Mesendoderm (in vitro differentiated cells): ENCODE measurements around the gene MAGOH.

Experiments
- DNase-seq: peaks from one replicate; pipeline ENCODE4 v3.0.0; 2013
- H2AK5ac ChIP-seq: 2 replicates; pipeline ENCODE4 v1.6.1; 2013; ENCODE audit warnings: low read length, inconsistent platforms
- H2BK120ac ChIP-seq: 2 replicates; pipeline ENCODE4 v1.6.1; 2013; ENCODE audit warnings: low read depth, mild to moderate bottlenecking, low read length, moderate library complexity, mixed read lengths
- H2BK15ac ChIP-seq: replicated peaks from 2 replicates; pipeline ENCODE4 v1.6.1; 2013; ENCODE audit warnings: low read depth, mild to moderate bottlenecking, moderate library complexity
- H2BK5ac ChIP-seq: 2 replicates; pipeline ENCODE4 v1.6.1; 2013; ENCODE audit warnings: low read length, inconsistent platforms
- H3K18ac ChIP-seq: 2 replicates; pipeline ENCODE4 v1.6.1; 2013; ENCODE audit warnings: mild to moderate bottlenecking, low read length, mixed read lengths
- H3K23ac ChIP-seq: one replicate; pipeline ENCODE4 v1.6.1; 2013; ENCODE audit warnings: low read length
- H3K27ac ChIP-seq: 2 replicates; pipeline ENCODE4 v1.5.1; 2013; ENCODE audit warnings: low read depth, mild to moderate bottlenecking, inconsistent platforms, low read length, moderate library complexity
- H3K27me3 ChIP-seq: 2 replicates; pipeline ENCODE4 v1.6.1; 2013; ENCODE audit warnings: low read length, control low read depth, mild to moderate bottlenecking, inconsistent platforms; ENCODE audit not compliant: insufficient read depth, poor library complexity
- H3K36me3 ChIP-seq: 2 replicates; pipeline ENCODE4 v1.6.1; 2013; ENCODE audit warnings: low read length, inconsistent platforms; ENCODE audit not compliant: control insufficient read depth, insufficient read depth
- H3K4ac ChIP-seq: one replicate; pipeline ENCODE4 v1.6.1; 2013; ENCODE audit warnings: low read depth, mild to moderate bottlenecking, low read length, moderate library complexity
- H3K4me1 ChIP-seq: 2 replicates; pipeline ENCODE4 v1.6.1; 2013; ENCODE audit warnings: low read depth, low read length, inconsistent platforms; ENCODE audit not compliant: control insufficient read depth
- H3K4me2 ChIP-seq: 2 replicates; pipeline ENCODE4 v1.6.1; 2013; ENCODE audit warnings: low read length
- H3K4me3 ChIP-seq: 2 replicates; pipeline ENCODE4 v1.5.1; 2013; ENCODE audit warnings: mild to moderate bottlenecking, low read length
- H3K56ac ChIP-seq: one replicate; pipeline ENCODE4 v1.6.1; 2013; ENCODE audit warnings: low read length
- H3K79me1 ChIP-seq: 2 replicates; pipeline ENCODE4 v1.6.1; 2013; ENCODE audit warnings: low read length, inconsistent platforms
- H3K79me2 ChIP-seq: 2 replicates; pipeline ENCODE4 v1.6.1; 2013; ENCODE audit warnings: mild to moderate bottlenecking, low read length; ENCODE audit not compliant: control insufficient read depth, insufficient read depth
- H3K9ac ChIP-seq: 2 replicates; pipeline ENCODE4 v1.6.1; 2013; ENCODE audit warnings: low read length, inconsistent platforms
- H4K5ac ChIP-seq: one replicate; pipeline ENCODE4 v1.6.1; 2013; ENCODE audit warnings: low read length
- H4K8ac ChIP-seq: one replicate; pipeline ENCODE4 v1.6.1; 2013; ENCODE audit warnings: low read depth, mild to moderate bottlenecking, control low read depth, low read length, moderate library complexity
- WGBS: extraction: QIAGEN DNeasy Blood & Tissue Kit; methylation state at CpG from one replicate; pipeline ENCODE4 v1.1.7; 2013; ENCODE audit warnings: low lambda C conversion rate, missing lambda C conversion rate; ENCODE audit not compliant: insufficient coverage; ENCODE audit errors: extremely low coverage; 5-methylcytosine and 5-hydroxymethylcytosine counted together

Gene MAGOH

DNA sequence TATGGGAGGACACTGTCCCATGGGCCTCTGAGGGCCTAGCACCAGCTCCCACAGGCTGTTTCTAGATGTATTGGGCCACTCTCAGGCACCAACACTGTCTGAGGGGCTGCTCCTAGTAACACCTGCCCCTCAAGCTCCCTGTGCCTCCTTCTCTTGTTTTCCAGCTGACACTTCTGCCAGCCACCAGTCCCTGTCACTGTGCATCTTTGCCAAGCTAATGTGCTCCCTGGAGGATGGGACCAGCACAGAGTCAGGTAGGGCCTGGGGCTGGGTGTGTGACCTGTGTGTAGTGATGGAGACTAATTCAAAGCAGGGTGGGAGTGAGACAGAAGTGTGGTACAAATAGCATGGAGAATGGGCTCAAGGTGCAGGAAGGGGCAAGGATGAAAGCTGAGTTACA is 29.4 kb upstream of the MAGOH start:
- H3K36me3 ChIP-seq: peaks cover 33% of the 10 kb centered on the region

DNA sequence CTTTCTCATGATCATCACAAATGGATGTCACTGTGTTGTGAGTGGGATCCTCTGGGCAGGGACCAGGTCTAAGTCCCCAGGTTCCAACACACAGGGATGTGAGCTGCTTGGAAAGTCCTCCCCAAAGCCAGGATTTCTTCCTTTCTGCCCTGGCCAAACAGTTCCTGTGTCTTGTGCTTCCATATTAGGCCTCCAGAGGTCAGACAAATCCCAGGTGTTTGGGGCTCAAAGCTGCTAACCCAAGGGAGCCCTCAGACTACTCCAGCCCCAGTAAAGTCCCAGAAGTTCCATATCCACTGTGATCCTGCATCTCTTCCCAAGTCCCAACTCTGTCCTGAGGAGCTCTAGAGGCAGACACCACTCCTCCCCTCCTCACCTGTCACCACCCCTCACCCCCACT is 27.7 kb upstream of the MAGOH start:
- Histone ChIP-seq H2BK15ac (no peak overlapping the region), H3K4me3 (no peak overlapping the region), H2BK5ac (no peak overlapping the region), H4K8ac (no peak overlapping the region), H3K4me1 (no peaks in the 10 kb centered on the region), H3K27me3 (no peaks in the 10 kb centered on the region), H4K5ac (no peak overlapping the region), H3K56ac (no peak overlapping the region), H3K79me1 (no peaks in the 10 kb centered on the region), H3K23ac (no peak overlapping the region), H3K9ac (no peak overlapping the region), H3K36me3 (peaks cover 47% of the 10 kb centered on the region), H2BK120ac (no peak overlapping the region), H2AK5ac (no peak overlapping the region), H3K79me2 (no peaks in the 10 kb centered on the region), H3K18ac (no peak overlapping the region), H3K4me2 (no peak overlapping the region), H3K4ac (no peak overlapping the region), H3K27ac (no peak overlapping the region)
- DNase-seq: peak; percentile 42

More for the DNA sequence above, 29.4 kb upstream of the MAGOH start:
- H4K5ac ChIP-seq: no peak overlapping the region
- no peak overlapping the region for H3K4ac ChIP-seq
- no peak overlapping the region for H4K8ac ChIP-seq
- H3K4me3 ChIP-seq: no peak overlapping the region
- no peak overlapping the region for H3K4me2 ChIP-seq
- no peak overlapping the region for H2BK15ac ChIP-seq
- no peak overlapping the region for H2BK5ac ChIP-seq
- no peak overlapping the region for H3K18ac ChIP-seq
- no peaks in the 10 kb centered on the region for H3K27me3 ChIP-seq
- no peak overlapping the region for H3K23ac ChIP-seq
- DNase-seq: no peak
- no peak overlapping the region for H3K56ac ChIP-seq
- H2AK5ac ChIP-seq: no peak overlapping the region
- no peak overlapping the region for H2BK120ac ChIP-seq
- no peaks in the 10 kb centered on the region for H3K4me1 ChIP-seq
- H3K9ac ChIP-seq: no peak overlapping the region
- H3K79me1 ChIP-seq: no peaks in the 10 kb centered on the region
- H3K79me2 ChIP-seq: no peaks in the 10 kb centered on the region
- H3K27ac ChIP-seq: no peak overlapping the region

DNA sequence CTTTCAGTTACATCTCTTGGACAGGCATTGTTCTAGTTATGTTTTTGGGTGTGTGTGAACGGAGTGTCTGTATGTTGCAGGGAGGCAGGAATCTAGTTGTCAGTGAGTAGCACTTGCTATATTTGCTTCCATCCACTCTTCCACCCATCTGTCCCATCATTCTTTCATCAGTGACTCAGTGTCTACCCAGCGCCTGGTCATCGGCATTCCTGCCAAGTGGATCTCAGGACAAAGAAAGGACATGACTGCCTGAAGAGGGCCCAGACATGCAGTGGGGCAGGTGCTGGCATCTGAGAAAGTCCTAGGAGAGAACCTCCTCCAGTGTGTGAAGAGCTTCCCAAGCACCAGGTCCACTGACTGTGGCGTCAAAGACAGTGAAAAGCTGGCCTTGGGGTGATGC is 27.3 kb upstream of the MAGOH start:
- Histone ChIP-seq H4K8ac (no peak overlapping the region), H3K56ac (no peak overlapping the region), H3K9ac (no peak overlapping the region), H3K23ac (no peak overlapping the region), H3K79me1 (no peaks in the 10 kb centered on the region), H2BK15ac (no peak overlapping the region), H3K4ac (no peak overlapping the region), H3K18ac (no peak overlapping the region), H2BK5ac (no peak overlapping the region), H3K4me1 (no peaks in the 10 kb centered on the region), H4K5ac (no peak overlapping the region), H3K4me2 (no peak overlapping the region), H2AK5ac (no peak overlapping the region), H3K36me3 (peaks cover 50% of the 10 kb centered on the region), H3K79me2 (no peaks in the 10 kb centered on the region), H2BK120ac (no peak overlapping the region), H3K27ac (no peak overlapping the region), H3K4me3 (no peak overlapping the region), H3K27me3 (no peaks in the 10 kb centered on the region)
- DNase-seq: no peak
- WGBS: no CpG with 5 or more reads among the region's 4 CpGs

DNA sequence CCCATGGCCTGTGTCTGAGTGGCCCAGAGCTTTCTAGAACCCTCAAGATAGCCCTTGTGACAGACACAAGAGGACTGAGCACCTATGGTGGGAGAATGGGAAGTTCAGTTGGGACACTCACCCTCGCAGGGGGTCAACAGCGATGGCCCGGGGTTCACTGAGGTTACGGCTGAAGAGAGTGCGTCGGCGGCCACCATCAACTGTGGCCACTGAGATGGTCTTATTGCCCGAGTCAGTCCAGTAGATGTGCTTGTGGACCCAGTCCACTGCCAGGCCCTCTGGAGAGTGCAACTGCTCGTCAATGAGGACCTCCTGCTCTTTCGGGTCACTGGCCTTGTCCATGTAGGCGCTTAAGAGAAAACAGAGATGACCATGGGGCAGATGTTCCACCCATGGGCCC is 25.7 kb upstream of the MAGOH start:
- Histone ChIP-seq H3K9ac (no peak overlapping the region), H3K27me3 (no peaks in the 10 kb centered on the region), H4K5ac (no peak overlapping the region), H2BK120ac (no peak overlapping the region), H3K23ac (no peak overlapping the region), H3K4me2 (no peak overlapping the region), H2BK15ac (no peak overlapping the region), H3K18ac (no peak overlapping the region), H2AK5ac (no peak overlapping the region), H3K4me1 (no peaks in the 10 kb centered on the region), H2BK5ac (no peak overlapping the region), H3K36me3 (peaks cover 51% of the 10 kb centered on the region), H3K79me2 (no peaks in the 10 kb centered on the region), H3K4me3 (no peak overlapping the region), H4K8ac (no peak overlapping the region), H3K79me1 (no peaks in the 10 kb centered on the region), H3K27ac (no peak overlapping the region), H3K4ac (no peak overlapping the region), H3K56ac (no peak overlapping the region)
- DNase-seq: no peak
- no CpG with 5 or more reads among the region's 11 CpGs for WGBS

DNA sequence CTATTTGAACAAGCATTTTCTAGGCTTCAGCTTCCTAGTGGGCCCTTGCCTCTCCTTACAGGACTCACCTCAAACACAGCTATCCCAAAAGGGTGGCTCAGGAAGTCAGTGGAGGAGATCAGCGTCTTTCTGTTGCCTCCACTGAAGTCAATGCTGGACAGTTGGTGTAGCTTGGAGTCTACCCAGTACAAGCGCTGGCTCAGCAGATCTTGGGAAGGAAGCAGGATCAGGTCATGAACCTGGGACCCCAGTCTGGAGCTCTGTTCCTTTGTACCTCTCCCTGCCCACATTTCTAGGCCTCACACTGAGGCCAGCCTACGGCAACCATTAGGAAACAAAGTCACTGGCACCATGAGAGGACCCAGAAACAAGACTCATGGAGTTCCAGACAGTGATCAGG is 23.7 kb upstream of the MAGOH start:
- H3K56ac ChIP-seq: no peak overlapping the region
- no peak overlapping the region for H2BK120ac ChIP-seq
- peaks cover 54% of the 10 kb centered on the region for H3K36me3 ChIP-seq
- no peak overlapping the region for H2BK5ac ChIP-seq
- H4K8ac ChIP-seq: no peak overlapping the region
- no peak overlapping the region for H3K4me2 ChIP-seq
- no peak overlapping the region for H3K18ac ChIP-seq
- no peaks in the 10 kb centered on the region for H3K4me1 ChIP-seq
- H2BK15ac ChIP-seq: no peak overlapping the region
- H4K5ac ChIP-seq: no peak overlapping the region
- H3K79me2 ChIP-seq: no peaks in the 10 kb centered on the region
- H2AK5ac ChIP-seq: no peak overlapping the region
- DNase-seq: no peak
- H3K4me3 ChIP-seq: no peak overlapping the region
- H3K4ac ChIP-seq: no peak overlapping the region
- H3K79me1 ChIP-seq: no peaks in the 10 kb centered on the region
- no peaks in the 10 kb centered on the region for H3K27me3 ChIP-seq
- WGBS: no CpG with 5 or more reads among the region's 3 CpGs
- no peak overlapping the region for H3K27ac ChIP-seq
- no peak overlapping the region for H3K9ac ChIP-seq
- no peak overlapping the region for H3K23ac ChIP-seq

DNA sequence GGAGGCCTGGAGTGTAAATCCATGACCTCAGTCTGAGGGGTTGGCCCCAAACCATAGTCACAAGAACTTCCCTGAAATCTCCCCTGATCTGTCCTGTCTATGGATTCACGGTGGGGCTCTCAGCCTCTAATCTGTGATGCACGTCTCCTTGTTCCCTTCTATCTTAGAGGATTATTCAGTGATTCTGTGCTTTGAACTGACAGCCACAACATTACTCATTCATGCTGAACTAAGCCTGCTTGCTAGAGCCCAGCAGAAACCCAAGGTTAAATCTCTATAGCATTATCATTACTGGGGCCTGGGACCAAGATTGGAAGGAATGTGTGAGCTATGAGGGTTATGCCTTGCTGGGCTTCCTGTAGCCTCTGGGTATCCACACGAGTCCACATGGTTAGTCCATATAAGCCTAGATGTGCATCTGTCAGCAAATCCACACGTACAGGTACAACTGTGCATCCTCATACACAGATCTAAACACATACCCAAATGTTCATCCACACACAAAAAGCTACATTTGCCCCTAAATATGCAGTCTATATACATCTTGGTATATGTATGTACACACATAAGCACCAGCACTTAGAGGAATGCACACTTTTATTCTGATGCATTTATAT is 22.4 kb upstream of the MAGOH start:
- Histone ChIP-seq H2BK120ac (no peak overlapping the region), H3K79me1 (no peaks in the 10 kb centered on the region), H3K79me2 (no peaks in the 10 kb centered on the region), H3K9ac (no peak overlapping the region), H2BK15ac (no peak overlapping the region), H3K4me2 (no peak overlapping the region), H3K18ac (no peak overlapping the region), H3K23ac (no peak overlapping the region), H3K4ac (no peak overlapping the region), H3K27me3 (no peaks in the 10 kb centered on the region), H4K8ac (no peak overlapping the region), H2BK5ac (no peak overlapping the region), H3K4me1 (no peaks in the 10 kb centered on the region), H3K56ac (no peak overlapping the region), H3K4me3 (no peak overlapping the region), H3K36me3 (peaks cover 59% of the 10 kb centered on the region), H4K5ac (no peak overlapping the region), H2AK5ac (no peak overlapping the region), H3K27ac (no peak overlapping the region)
- no peak for DNase-seq
- no CpG with 5 or more reads among the region's 4 CpGs for WGBS
